ENCODE data around the gene RPTOR.

DNA sequence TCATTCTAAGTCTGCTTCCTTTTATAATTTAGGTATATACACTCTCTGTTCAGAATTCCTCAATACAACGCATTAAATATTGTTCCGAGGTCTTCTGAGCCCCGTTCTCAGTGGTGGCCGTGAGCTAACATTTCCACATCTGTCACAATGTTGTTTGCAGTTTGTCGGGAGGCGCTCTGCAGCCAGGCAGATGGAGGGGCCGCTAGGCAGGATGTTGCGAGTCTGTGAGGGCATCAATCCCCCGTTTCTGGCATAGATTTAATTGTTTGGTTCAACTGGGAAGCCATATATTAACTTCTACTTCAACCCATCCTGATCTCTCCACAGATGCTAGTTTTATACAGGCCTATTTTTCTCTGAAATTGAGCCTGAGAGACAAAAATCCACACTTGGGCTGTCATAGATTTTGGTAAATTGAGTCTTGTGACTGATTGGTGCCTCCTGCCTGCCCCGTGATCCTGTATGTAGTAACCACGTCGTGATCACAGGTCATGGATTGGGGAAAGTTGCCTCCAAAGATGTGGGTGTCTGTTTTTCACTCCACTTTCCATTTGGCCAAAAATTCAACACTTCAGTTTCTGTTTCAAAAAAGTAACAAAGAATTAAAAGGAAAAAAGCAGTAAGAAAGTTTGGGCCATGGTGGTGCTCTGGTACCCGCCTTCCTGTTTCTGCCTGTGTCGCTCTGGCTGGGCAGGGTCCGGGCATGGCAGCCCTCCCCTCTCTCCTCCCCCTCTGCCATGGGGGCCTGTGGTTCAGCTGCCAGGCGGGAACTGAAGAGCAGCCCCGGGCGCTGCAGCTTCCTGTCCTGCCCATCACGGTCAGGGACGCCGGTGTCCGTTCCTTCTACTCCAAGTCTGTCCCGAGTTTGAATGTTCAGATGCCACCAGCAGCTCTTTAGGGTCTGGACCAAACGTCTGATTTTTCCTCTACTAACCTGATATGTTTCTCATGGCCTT is 41.5 kb downstream of the RPTOR start:
- TF ChIP-seq POLR2AphosphoS5 (IDR thresholded peaks at IDR 0.05; ENCODE audit: borderline replicate concordance, low read depth, low read length) (no peak), EZH2 (IDR thresholded peaks at IDR 0.05) (no peak)
